Mucosa of rectum (tissue), 2 donors: ENCODE data around the gene ADPRHL1.

Experiments used
- H3K27ac ChIP-seq, 2 donors: one replicate each; pipeline ENCODE4 v1.7.0; 2013; ENCODE audit warnings: inconsistent platforms in 2 of 2, low read depth in 2 of 2, low read length in 2 of 2
- H3K27me3 ChIP-seq, 2 donors: one replicate each; pipeline ENCODE4 v1.7.0; 2013; ENCODE audit warnings: low read length in 2 of 2; ENCODE audit not compliant: control insufficient read depth in 2 of 2, insufficient read depth in 2 of 2
- H3K36me3 ChIP-seq, 2 donors: one replicate each; pipeline ENCODE4 v1.7.0; 2013; ENCODE audit warnings: low read length in 2 of 2; ENCODE audit not compliant: control insufficient read depth in 2 of 2, insufficient read depth in 2 of 2
- H3K4me1 ChIP-seq, 2 donors: one replicate each; pipeline ENCODE4 v1.7.0; 2013; ENCODE audit warnings: low read length in 2 of 2, mild to moderate bottlenecking in 1 of 2; ENCODE audit not compliant: control insufficient read depth in 2 of 2, insufficient read depth in 2 of 2
- H3K4me3 ChIP-seq, 2 donors: one replicate each; pipeline ENCODE4 v1.7.0; 2013; ENCODE audit warnings: low read length in 2 of 2
- H3K9ac ChIP-seq, 2 donors: one replicate each; pipeline ENCODE4 v1.7.0; 2013; ENCODE audit warnings: low read length in 2 of 2, low read depth in 1 of 2, mild to moderate bottlenecking in 1 of 2
- H3K9me3 ChIP-seq, 2 donors: one replicate each; pipeline ENCODE4 v1.7.0; 2013; ENCODE audit warnings: low read length in 2 of 2; ENCODE audit not compliant: control insufficient read depth in 2 of 2
- donor health status: healthy.
- donor health status: Normal muscosa, but diverticular disease.

The ADPRHL1 gene

DNA sequence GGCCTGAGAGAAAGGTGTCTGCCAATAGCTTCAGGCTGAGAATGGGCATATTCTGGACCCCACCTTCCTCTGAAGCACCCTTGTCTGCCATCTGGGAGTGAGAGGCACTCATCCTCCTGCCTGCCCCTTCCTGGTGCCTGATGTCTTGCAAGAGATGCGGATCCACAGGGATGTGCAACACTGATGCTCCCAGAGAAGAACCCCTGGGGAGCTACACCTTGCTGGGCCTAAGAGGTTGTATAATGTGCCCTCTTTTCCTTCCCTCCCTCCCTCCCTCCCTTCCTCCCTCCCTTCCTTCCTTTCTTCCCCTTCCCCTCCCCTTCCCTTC is 34.6 kb downstream of the ADPRHL1 start:
- Histone ChIP-seq H3K27ac (no peak overlapping the region), H3K4me3 (no peak overlapping the region), H3K9me3 (no peaks in the 10 kb centered on the region)

GRCh38 chr13:113417836-113418721 is 35.2 kb downstream of the ADPRHL1 start:
- H3K9me3 ChIP-seq = no peaks in the 10 kb centered on the region
- peaks cover 2% of the 10 kb centered on the region in 2 donors for H3K27me3 ChIP-seq
- H3K4me3 ChIP-seq = no peak overlapping the region
- H3K27ac ChIP-seq = no peak overlapping the region
- no peak overlapping the region for H3K9ac ChIP-seq
- H3K36me3 ChIP-seq = no peaks in the 10 kb centered on the region
- H3K4me1 ChIP-seq = peaks cover 3% of the 10 kb centered on the region in 2 donors

More for the DNA sequence above, 34.6 kb downstream of the ADPRHL1 start:
- Histone ChIP-seq H3K27me3 (peaks cover 2% of the 10 kb centered on the region in 2 donors), H3K9ac (no peak overlapping the region), H3K36me3 (no peaks in the 10 kb centered on the region), H3K4me1 (peaks cover 2 to 3% of the 10 kb centered on the region in 2 donors)

DNA sequence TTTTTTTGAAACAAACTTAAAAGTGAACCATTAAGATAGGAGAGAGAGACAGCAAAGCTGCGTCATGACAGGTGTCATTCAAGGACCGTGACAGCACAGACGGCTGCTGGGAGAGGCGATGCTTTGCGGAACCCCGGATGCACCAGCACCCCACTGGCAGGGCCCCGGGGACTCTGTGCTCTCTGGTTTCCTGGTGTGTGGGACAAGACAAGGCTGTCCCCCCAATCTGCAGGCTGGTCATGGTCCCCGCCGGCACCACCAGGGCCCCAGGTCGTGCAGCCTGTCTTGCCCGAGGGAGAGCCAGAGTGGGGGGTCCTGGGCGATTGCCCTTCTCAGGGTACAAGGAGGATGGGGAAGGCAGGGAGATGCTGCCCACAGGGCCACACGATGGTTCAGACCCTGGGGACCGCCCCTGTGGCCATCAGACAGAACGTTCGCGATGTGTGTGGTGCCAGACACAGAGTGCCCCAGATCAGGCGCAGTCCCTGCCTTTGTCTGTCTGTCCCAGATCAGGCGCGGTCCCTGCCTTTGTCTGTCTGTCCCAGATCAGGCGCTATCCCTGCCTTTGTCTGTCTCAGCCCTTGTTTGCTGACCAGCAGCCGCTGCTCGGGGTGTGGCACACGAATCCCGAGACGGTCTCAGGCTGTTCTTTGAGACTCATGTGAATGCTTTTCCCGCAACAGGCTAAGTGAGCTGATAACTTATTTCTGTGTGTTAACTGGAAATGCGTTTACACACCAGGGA is 36.1 kb downstream of the ADPRHL1 start:
- Histone ChIP-seq H3K4me3 (no peak overlapping the region), H3K27me3 (peaks cover 2% of the 10 kb centered on the region in 2 donors), H3K4me1 (peaks cover 3% of the 10 kb centered on the region in 2 donors), H3K36me3 (no peaks in the 10 kb centered on the region), H3K9me3 (no peaks in the 10 kb centered on the region), H3K9ac (no peak overlapping the region), H3K27ac (no peak overlapping the region)

DNA sequence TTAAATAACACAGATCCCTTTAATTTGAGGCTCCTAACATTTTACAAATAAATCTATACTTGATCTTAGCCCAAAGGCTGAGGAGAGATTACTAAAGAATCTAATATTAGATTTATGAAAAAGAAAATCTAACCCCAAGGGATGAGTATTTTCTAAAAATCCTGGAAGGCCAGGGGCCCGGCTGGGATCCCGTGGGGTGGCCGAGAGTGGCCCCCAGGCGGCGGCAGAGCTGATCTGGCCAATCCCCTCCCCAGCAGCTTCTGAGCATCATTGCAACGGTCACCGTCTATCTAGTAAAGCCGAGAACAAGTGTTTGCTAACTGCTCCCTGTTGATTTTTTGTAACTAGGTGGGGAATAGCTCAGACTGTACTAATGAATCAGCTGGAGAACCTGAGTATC is 37.5 kb downstream of the ADPRHL1 start:
- no peaks in the 10 kb centered on the region for H3K36me3 ChIP-seq
- no peak overlapping the region for H3K27ac ChIP-seq
- no peak overlapping the region for H3K9ac ChIP-seq
- H3K27me3 ChIP-seq = peaks cover 2% of the 10 kb centered on the region in 2 donors
- peaks cover 3% of the 10 kb centered on the region in 2 donors for H3K4me1 ChIP-seq
- H3K4me3 ChIP-seq = no peak overlapping the region
- no peaks in the 10 kb centered on the region for H3K9me3 ChIP-seq

DNA sequence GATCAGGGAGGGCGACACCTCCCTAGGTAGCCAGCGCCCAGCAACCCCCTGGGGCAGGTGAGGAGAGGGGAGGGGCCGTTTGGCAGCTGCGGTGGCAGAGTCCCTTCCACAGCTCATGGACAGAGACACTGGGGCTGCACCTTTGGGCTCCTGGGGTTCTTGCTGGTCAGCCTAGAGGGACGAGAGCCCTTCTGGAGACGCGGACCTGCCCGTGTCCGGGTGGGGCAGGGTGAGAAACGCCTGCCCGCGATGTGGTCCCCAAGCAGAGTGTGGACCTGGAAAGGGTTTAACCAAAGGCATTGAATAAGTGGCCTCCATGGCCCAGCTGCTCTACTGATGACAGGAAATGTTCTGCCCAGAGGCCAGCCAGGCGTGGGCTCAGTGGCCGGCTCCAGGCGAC is 38.3 kb downstream of the ADPRHL1 start:
- H3K9me3 ChIP-seq = no peaks in the 10 kb centered on the region
- no peak overlapping the region for H3K9ac ChIP-seq
- no peak overlapping the region for H3K27ac ChIP-seq
- H3K4me1 ChIP-seq = peaks cover 3% of the 10 kb centered on the region in 2 donors
- peaks cover 2% of the 10 kb centered on the region in 2 donors for H3K27me3 ChIP-seq
- H3K36me3 ChIP-seq = no peaks in the 10 kb centered on the region
- H3K4me3 ChIP-seq = no peak overlapping the region

DNA sequence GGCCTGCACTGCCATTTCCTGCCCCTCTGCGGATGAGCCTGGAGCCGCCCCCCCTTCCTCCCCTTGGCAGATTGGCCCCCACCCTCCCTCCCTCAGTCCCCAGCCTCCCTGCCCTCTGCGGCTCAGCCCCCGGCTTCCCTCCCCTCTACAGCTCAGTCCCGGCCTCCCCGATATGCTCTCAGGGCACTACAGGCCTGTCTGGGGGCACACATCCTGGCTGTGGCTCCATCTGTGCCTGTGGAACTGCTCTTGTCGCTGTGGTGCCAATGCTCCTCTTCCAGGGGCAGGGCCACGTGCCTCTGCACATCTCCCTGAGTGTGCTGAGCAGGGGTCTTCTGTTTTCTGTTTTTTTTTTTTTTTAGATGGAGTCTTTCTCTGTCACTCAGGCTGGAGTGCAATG is 39.0 kb downstream of the ADPRHL1 start:
- Histone ChIP-seq H3K27me3 (peaks cover 2% of the 10 kb centered on the region in 2 donors), H3K4me1 (peaks cover 3% of the 10 kb centered on the region in 2 donors), H3K36me3 (no peaks in the 10 kb centered on the region), H3K27ac (no peak overlapping the region), H3K9ac (no peak overlapping the region), H3K4me3 (no peak overlapping the region), H3K9me3 (no peaks in the 10 kb centered on the region)

DNA sequence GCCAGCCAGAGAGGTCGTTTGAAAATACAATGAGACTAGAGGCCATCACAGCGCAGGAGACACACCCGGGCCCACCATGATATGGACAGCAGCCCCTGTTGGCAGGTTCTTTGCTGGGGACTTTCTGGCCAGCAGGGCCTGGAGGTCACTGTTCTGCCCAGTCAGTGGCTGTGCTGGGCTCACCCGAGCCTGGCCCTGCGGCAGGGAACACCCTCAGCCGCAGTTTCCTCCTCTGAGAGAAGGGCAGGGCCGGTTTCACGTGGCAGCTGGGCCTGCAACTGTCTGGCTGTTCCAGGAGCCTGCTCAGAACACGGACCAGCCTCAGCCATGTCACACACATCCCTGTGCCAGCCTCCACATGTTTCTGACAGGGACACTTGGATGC is 39.4 kb downstream of the ADPRHL1 start:
- peaks cover 2% of the 10 kb centered on the region in 2 donors for H3K27me3 ChIP-seq
- no peak overlapping the region for H3K27ac ChIP-seq
- H3K4me1 ChIP-seq = peaks cover 3% of the 10 kb centered on the region in 2 donors
- no peak overlapping the region for H3K9ac ChIP-seq
- no peaks in the 10 kb centered on the region for H3K9me3 ChIP-seq
- no peak overlapping the region for H3K4me3 ChIP-seq
- no peaks in the 10 kb centered on the region for H3K36me3 ChIP-seq

GRCh38 chr13:113413178-113413897 is 40.0 kb downstream of the ADPRHL1 start:
- peaks cover 0 to 2% of the 10 kb centered on the region in 2 donors for H3K27me3 ChIP-seq
- no peak overlapping the region for H3K4me3 ChIP-seq
- H3K9ac ChIP-seq = no peak overlapping the region
- peaks cover 3% of the 10 kb centered on the region in 2 donors for H3K4me1 ChIP-seq
- no peak overlapping the region for H3K27ac ChIP-seq
- H3K9me3 ChIP-seq = no peaks in the 10 kb centered on the region
- no peaks in the 10 kb centered on the region for H3K36me3 ChIP-seq

DNA sequence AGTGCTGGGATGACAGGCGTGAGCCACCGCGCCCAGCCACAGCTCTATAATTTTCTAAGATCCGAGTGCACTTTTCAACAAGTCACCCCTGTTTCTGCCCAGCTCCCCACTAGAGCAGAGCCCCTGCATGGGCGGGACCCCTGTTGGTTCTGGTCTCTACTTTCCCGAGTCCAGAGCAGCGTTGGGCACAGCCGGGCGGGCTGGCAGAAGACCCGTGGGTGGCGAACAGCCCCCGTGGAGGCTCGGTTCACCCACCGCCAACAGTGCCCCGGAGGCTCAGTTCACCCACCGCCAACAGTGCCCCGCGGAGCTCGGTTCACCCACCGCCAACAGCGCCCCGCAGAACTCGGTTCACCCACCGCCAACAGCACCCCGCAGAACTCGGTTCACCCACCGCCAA is 40.8 kb downstream of the ADPRHL1 start:
- Histone ChIP-seq H3K4me1 (peaks cover 3% of the 10 kb centered on the region in 2 donors), H3K9me3 (no peaks in the 10 kb centered on the region), H3K9ac (no peak overlapping the region), H3K36me3 (no peaks in the 10 kb centered on the region), H3K27me3 (no peaks in the 10 kb centered on the region), H3K4me3 (no peak overlapping the region), H3K27ac (no peak overlapping the region)
